GM12878 (cell line): ENCODE results near the gene TCEANC2. TPM values are rescaled to one million over a fixed set of nuclear protein-coding genes. Genes with fewer than 3 reads are reported as not detected.

ENCODE experiments used
- ATAC-seq: fragments of 200-7000 bp; cut with Tn5 transposase; 3 replicates; pipeline ENCODE4 v1.9.1; 2020; ENCODE audit warnings: mild to moderate bottlenecking, moderate library complexity
- BruUV-seq: library from RNA; stranded (reverse); fragments of 400-500 nt; replicated peaks from 2 replicates; lab custom pipeline; 2021; lab: Mats Ljungman, UMichigan
- CTCF ChIA-PET: fragments of 300-600 bp; sonication (Branson Sonifier 250); formaldehyde crosslinking; extraction: SDS; loops from one replicate; lab custom pipeline; 2021; ENCODE audit warnings: inconsistent platforms; lab: Yijun Ruan, JAX
- POLR2A ChIA-PET: fragments of 350-600 bp; formaldehyde crosslinking; extraction: SDS; loops from one replicate; lab custom pipeline; 2021; ENCODE audit warnings: inconsistent platforms; lab: Charles Lee
- RAD21 ChIA-PET: fragments of 300-600 bp; sonication (Branson Sonifier 250); formaldehyde crosslinking; loops from one replicate; lab custom pipeline; 2023; ENCODE audit warnings: antibody characterized with exemption; ENCODE audit not compliant: unreplicated experiment; lab: Charles Lee
- SMC1A ChIA-PET: fragments of 300-600 bp; sonication (Branson Sonifier 250); formaldehyde crosslinking; loops from one replicate; lab custom pipeline; 2023; ENCODE audit not compliant: unreplicated experiment, uncharacterized antibody; lab: Charles Lee
- DNase-seq: peaks from one replicate; pipeline ENCODE4 v3.0.0-alpha.2; 2011; ENCODE audit warnings: low read depth, low spot score
- FAIRE-seq: peaks from 3 replicates; lab custom pipeline; 2011; peaks lifted over from hg19 to GRCh38; lab: Jason Lieb, UNC
- H2AFZ ChIP-seq: 2 replicates; pipeline ENCODE4 v1.6.0; 2011; ENCODE audit warnings: low read depth, low read length, control low read depth; ENCODE audit not compliant: control insufficient read depth
- H3K27ac ChIP-seq: 2 replicates; pipeline ENCODE4 v1.5.1; 2011; ENCODE audit warnings: control low read depth; ENCODE audit not compliant: control insufficient read depth, insufficient read depth
- H3K27me3 ChIP-seq, 2 experiments: replicated peaks in 1 of 2; 2 replicates each; pipeline versions ENCODE4 v1.6.0 to v1.6.1; 2011; ENCODE audit warnings: low read length in 1 of 2; ENCODE audit not compliant: control insufficient read depth in 2 of 2, insufficient read depth in 2 of 2
- H3K36me3 ChIP-seq, 2 experiments: 2 replicates each; pipeline ENCODE4 v1.5.1; 2011; ENCODE audit warnings: low read length in 1 of 2; ENCODE audit not compliant: control insufficient read depth in 2 of 2, insufficient read depth in 2 of 2
- H3K4me1 ChIP-seq: 2 replicates; pipeline ENCODE4 v1.6.1; 2011; ENCODE audit warnings: mild to moderate bottlenecking, low read length, moderate library complexity, mixed read lengths; ENCODE audit not compliant: control insufficient read depth, insufficient read depth
- H3K4me2 ChIP-seq: 2 replicates; pipeline ENCODE4 v1.6.0; 2011; ENCODE audit warnings: control low read depth; ENCODE audit not compliant: control insufficient read depth, insufficient read depth
- H3K4me3 ChIP-seq: fragments of 200-600 bp; sonication (generic); 2 replicates; pipeline ENCODE4 v1.5.1; 2016
- H3K79me2 ChIP-seq: 2 replicates; pipeline ENCODE4 v1.6.0; 2011; ENCODE audit warnings: low read length; ENCODE audit not compliant: control insufficient read depth, insufficient read depth
- H3K9ac ChIP-seq: 2 replicates; pipeline ENCODE4 v1.8.0; 2011; ENCODE audit warnings: low read length, control low read depth, mixed read lengths; ENCODE audit not compliant: control insufficient read depth, insufficient read depth
- H3K9me3 ChIP-seq: replicated peaks from 3 replicates; pipeline ENCODE4 v1.5.1; 2011; ENCODE audit warnings: mild to moderate bottlenecking, low read length; ENCODE audit not compliant: control insufficient read depth, insufficient read depth
- H4K20me1 ChIP-seq: 2 replicates; pipeline ENCODE4 v1.6.0; 2011; ENCODE audit not compliant: control insufficient read depth, insufficient read depth
- CHD2 ChIP-seq: IDR thresholded peaks from 2 replicates; pipeline ENCODE4 v1.6.1; 2011; ENCODE audit warnings: low read depth, low read length, improper control_type of control experiment, borderline replicate concordance
- E4F1 ChIP-seq: fragments of 450-650 bp; IDR thresholded peaks from 2 replicates; pipeline ENCODE4 v1.6.1; 2018; ENCODE audit warnings: borderline replicate concordance, mild to moderate bottlenecking; ENCODE audit not compliant: partially characterized antibody
- EED ChIP-seq: sonication (generic); IDR thresholded peaks from 2 replicates; pipeline ENCODE4 v1.6.1; 2016; ENCODE audit warnings: antibody characterized with exemption, low read depth
- FOXM1 ChIP-seq: IDR thresholded peaks from 2 replicates; pipeline ENCODE4 v1.6.1; 2012; ENCODE audit warnings: low read depth, mild to moderate bottlenecking, inconsistent platforms, low read length, moderate library complexity
- IKZF1 ChIP-seq: fragments of 450-650 bp; conservative IDR thresholded peaks from 2 replicates; pipeline ENCODE4 v1.6.1; 2017; ENCODE audit warnings: antibody characterized with exemption, mild to moderate bottlenecking
- KLF5 ChIP-seq: fragments of 450-650 bp; IDR thresholded peaks from 2 replicates; pipeline ENCODE4 v1.6.1; 2014; ENCODE audit warnings: mild to moderate bottlenecking; ENCODE audit not compliant: partially characterized antibody
- MEF2A ChIP-seq: IDR thresholded peaks from 2 replicates; pipeline ENCODE4 v1.6.1; 2011; ENCODE audit warnings: low read depth, mild to moderate bottlenecking, low read length, moderate library complexity; ENCODE audit not compliant: insufficient read depth
- MYB ChIP-seq: fragments of 150-350 bp; IDR thresholded peaks from 2 replicates; pipeline ENCODE4 v1.6.1; 2014; ENCODE audit warnings: mild to moderate bottlenecking, low read depth, low read length, borderline replicate concordance
- RAD21 ChIP-seq: IDR thresholded peaks from 2 replicates; pipeline ENCODE4 v1.6.1; 2011; ENCODE audit warnings: mild to moderate bottlenecking, low read depth, low read length, moderate library complexity; ENCODE audit not compliant: insufficient read depth
- RB1 ChIP-seq: fragments of 450-650 bp; formaldehyde crosslinking; IDR thresholded peaks from 2 replicates; pipeline ENCODE4 v1.6.1; 2017; ENCODE audit warnings: mild to moderate bottlenecking, borderline replicate concordance
- RFX5 ChIP-seq: IDR thresholded peaks from 2 replicates; pipeline ENCODE4 v1.6.1; 2011; ENCODE audit warnings: low read depth, low read length, improper control_type of control experiment
- YY1 ChIP-seq: IDR thresholded peaks from 2 replicates; pipeline ENCODE4 v1.6.1; 2011; ENCODE audit warnings: low read depth, mild to moderate bottlenecking, low read length
- ZNF217 ChIP-seq: fragments of 450-650 bp; IDR thresholded peaks from 2 replicates; pipeline ENCODE4 v1.6.1; 2017; ENCODE audit warnings: antibody characterized with exemption, mild to moderate bottlenecking
- WGBS: methylation state at CpG from one replicate; pipeline ENCODE4 v1.1.6; 2016; ENCODE audit warnings: low lambda C conversion rate; ENCODE audit not compliant: insufficient replicate concordance, insufficient coverage; ENCODE audit errors: missing lambda C conversion rate; 5-methylcytosine and 5-hydroxymethylcytosine counted together
- in situ Hi-C: fragments of 300-500 bp; cut with MboI; formaldehyde crosslinking; loops from 9 replicates; pipeline ENCODE4 v1.14.3; 2018; ENCODE audit warnings: mixed read lengths
- intact Hi-C: fragments of 100-400 bp; cut with micrococcal nuclease; formaldehyde crosslinking; loops from one replicate; pipeline ENCODE4 v1.14.2; 2022; ENCODE audit not compliant: unreplicated experiment
- polyA plus RNA-seq, 11 experiments: library from polyadenylated mRNA; depleted of rRNA in 4 of 11; unstranded in 6 of 11; stranded (reverse) in 5 of 11; fragments of >200 nt; fragmentation: Nextera tagmentation in 4 of 11; fragmentation: Illumina TruSeq in 1 of 11; extraction: Ambion mirVana in 4 of 11; extraction: Trizol in 1 of 11; gene quantifications; 1 replicate in 1 of 11; 2 replicates in 10 of 11; pipeline versions ENCODE4 v1.2.1 to v1.2.3, GENCODE V29; 2011 to 2016; ENCODE audit warnings: inconsistent platforms in 2 of 11, missing spikeins in 2 of 11, low read depth in 1 of 11
- total RNA-seq, 4 experiments: library from RNA; depleted of rRNA in 3 of 4; stranded (reverse); fragments of >200 nt in 3 of 4; fragmentation: Illumina TruSeq in 1 of 4; extraction: Trizol in 1 of 4; gene quantifications; 2 replicates each; pipeline versions ENCODE4 v1.2.1 to v1.2.3, GENCODE V29; 2013 to 2021
- TF ChIP-seq, protein P1 (sequence below): fragments of 450-650 bp; IDR thresholded peaks from 2 replicates; pipeline ENCODE4 v1.6.1; 2017; ENCODE audit warnings: mild to moderate bottlenecking, low read depth, inconsistent platforms; ENCODE audit not compliant: poor library complexity, severe bottlenecking

TCEANC2 gene
- total and polyA plus RNA-seq, 10 of the 15 experiments (the other 5 are each of a cell fraction or from before 2014, with no cell fraction given) = 4.4 to 13.2 (median 6.4) TPM

DNA sequence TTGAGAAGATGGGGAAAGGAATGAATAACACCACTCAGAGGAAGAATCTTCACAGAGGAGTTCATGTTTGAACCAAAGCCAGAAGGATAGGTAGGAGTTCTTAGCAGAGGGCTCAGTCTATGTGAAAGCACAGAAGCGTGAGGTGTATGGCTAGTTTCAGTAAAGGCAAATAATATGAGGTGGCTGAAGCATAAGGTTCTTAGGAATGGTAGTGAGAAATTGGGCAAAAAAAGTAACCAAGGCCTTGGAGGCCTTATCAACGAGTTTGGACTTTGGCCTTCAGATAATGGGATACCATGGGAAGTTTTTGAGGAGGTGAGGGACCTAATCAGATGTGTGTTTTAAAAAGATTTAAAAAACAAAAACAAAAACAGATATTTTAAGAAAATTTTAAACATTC lies 47.1 kb downstream of the TCEANC2 start:
- H3K36me3 ChIP-seq = peaks cover 3 to 4% of the 10 kb centered on the region in 2 experiments; a peak in 3 of 4 replicates
- H3K27me3 ChIP-seq = no peaks in the 10 kb centered on the region
- ChIA-PET CTCF (no interaction called here), SMC1A (no interaction called here), POLR2A (no interaction called here), RAD21 (no interaction called here)
- H3K27ac ChIP-seq = no peak overlapping the region
- no peak for TF ChIP-seq YY1
- no peak for TF ChIP-seq E4F1
- TF ChIP-seq MYB = no peak
- no peak for TF ChIP-seq RAD21
- TF ChIP-seq MEF2A = no peak
- TF ChIP-seq CHD2 = no peak
- TF ChIP-seq ZNF217 = no peak
- TF ChIP-seq IKZF1 = no peak
- TF ChIP-seq, protein P1, sequence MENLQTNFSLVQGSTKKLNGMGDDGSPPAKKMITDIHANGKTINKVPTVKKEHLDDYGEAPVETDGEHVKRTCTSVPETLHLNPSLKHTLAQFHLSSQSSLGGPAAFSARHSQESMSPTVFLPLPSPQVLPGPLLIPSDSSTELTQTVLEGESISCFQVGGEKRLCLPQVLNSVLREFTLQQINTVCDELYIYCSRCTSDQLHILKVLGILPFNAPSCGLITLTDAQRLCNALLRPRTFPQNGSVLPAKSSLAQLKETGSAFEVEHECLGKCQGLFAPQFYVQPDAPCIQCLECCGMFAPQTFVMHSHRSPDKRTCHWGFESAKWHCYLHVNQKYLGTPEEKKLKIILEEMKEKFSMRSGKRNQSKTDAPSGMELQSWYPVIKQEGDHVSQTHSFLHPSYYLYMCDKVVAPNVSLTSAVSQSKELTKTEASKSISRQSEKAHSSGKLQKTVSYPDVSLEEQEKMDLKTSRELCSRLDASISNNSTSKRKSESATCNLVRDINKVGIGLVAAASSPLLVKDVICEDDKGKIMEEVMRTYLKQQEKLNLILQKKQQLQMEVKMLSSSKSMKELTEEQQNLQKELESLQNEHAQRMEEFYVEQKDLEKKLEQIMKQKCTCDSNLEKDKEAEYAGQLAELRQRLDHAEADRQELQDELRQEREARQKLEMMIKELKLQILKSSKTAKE = no peak
- no peak for TF ChIP-seq KLF5
- no peak for TF ChIP-seq RFX5
- no peak for TF ChIP-seq EED
- no peak for TF ChIP-seq FOXM1
- TF ChIP-seq RB1 = no peak
- DNase-seq (no peak), ATAC-seq (no peak), FAIRE-seq (no peak)
- in situ Hi-C loops (no loop called here), intact Hi-C loops (no loop called here)
- no peaks in the 10 kb centered on the region for H4K20me1 ChIP-seq
- no peaks in the 10 kb centered on the region for H3K79me2 ChIP-seq
- no peaks in the 10 kb centered on the region for H3K4me1 ChIP-seq
- 75% methylated on average over 2 of the region's 2 CpGs for WGBS
- H3K9ac ChIP-seq = no peak overlapping the region
- H3K9me3 ChIP-seq = no peaks in the 10 kb centered on the region
- no TSS peak for BruUV-seq
- no peak overlapping the region for H2AFZ ChIP-seq
- no peak overlapping the region for H3K4me2 ChIP-seq
- H3K4me3 ChIP-seq = no peak overlapping the region
